ENCODE results near the gene POLRMT. TPM values are rescaled to one million over a fixed set of nuclear protein-coding genes. Genes with fewer than 3 reads are reported as not detected.

POLRMT gene
- polyA plus RNA-seq, 10 donors, result 27.3 to 38.4 (median 31.1) TPM

DNA sequence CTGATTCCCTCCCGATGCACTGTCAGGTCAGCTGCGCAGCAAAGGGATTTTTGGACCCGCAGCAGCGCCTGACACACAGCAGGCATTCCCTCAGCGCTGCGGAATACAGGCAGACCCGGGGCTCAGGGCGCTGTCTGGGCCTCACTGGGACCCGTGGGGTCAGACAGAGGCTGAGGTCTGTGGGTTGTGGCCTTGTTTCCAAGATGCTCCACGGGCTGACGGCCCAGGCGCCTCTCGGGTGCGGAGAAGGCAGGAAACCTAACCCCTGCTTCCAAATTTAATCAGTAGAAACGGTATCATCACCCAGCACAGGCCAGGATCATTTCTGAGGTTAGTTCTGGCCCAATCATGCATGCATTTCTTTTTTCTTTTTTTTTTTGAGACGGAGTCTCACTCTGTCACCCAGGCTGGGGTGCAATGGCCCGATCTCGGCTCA is 30.4 kb upstream of the POLRMT start:
- no peak for DNase-seq

GRCh38 chr19:662962-663681 is 29.8 kb upstream of the POLRMT start, which contains the start of gene RNF126:
Gene RNF126, minus strand, starts transcription at chr19:663214. Its CDS starts 93 bp downstream, at chr19:663121.
- DNase-seq, result peak; percentile 91 to 94 (median 92)

GRCh38 chr19:662207-662961 is 29.0 kb upstream of the POLRMT start:
- DNase-seq, result peak in 1 of 3 donors; percentile 62

DNA sequence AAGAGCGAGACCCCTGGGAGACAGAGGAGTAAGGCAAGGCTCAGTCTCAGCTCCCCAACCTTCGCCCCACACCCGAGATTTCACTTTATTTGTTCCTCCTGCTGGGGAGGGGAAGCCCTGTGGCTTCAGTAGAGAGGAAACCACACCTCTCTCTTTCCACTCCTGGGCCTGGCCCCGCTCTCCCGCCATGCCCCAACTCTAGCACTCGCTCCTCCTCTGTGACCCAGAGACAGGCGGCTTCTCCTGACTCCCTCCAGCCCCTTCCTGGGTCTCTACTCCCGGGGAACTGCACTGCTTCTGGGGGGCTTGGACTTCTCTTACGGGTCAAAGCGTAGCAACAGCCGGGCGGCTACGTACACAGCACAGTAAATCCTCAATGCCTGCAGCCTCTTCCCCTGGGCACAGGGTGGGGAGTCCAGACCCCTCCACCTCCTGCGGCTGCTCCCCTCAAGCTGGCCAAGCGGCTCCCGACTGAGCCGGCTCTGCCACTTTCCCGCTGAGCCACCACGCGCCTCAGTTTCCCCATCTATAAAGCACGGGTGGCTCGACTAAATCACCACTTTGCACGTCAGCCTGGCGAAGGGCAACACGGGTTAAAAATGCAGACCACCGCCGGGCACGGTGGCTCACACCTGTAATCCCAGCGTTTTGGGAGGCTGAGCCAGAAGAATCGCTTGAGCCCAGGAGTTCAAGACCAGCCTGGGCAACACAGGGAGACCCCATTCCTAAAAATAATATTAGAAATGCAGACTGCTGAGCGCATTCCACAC is 28.3 kb upstream of the POLRMT start:
- DNase-seq, result no peak

DNA sequence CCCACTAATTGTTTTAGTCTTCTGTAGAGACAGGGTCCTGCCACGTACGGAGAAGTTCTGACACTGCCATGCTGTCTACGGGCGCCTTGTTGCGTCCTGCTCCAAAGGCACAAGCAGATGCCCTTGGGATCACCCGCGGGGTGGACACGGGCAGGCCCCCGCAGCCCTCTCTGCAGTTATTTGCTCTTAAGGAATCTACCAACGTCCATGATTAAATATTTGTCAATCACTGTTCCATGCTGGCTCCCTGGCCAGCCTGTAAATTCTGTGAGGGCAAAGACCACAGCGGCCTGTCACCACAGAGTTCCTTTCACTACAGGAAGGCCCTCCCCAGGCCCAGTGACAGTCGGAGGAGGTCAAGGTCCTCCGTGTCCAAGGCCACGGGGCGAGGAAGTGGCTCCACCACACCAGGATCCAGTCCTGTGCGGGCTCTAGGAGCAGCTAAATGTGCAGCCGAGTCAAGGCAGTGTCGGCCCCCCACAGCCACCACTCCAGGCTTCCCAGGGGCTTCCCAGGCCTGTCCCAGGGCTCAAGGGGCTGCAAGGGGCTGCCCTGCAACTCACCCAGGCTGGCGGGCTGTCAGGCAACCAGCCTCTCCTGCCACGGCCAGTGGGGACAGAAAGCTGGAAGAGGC is 27.6 kb upstream of the POLRMT start:
- DNase-seq, result no peak

DNA sequence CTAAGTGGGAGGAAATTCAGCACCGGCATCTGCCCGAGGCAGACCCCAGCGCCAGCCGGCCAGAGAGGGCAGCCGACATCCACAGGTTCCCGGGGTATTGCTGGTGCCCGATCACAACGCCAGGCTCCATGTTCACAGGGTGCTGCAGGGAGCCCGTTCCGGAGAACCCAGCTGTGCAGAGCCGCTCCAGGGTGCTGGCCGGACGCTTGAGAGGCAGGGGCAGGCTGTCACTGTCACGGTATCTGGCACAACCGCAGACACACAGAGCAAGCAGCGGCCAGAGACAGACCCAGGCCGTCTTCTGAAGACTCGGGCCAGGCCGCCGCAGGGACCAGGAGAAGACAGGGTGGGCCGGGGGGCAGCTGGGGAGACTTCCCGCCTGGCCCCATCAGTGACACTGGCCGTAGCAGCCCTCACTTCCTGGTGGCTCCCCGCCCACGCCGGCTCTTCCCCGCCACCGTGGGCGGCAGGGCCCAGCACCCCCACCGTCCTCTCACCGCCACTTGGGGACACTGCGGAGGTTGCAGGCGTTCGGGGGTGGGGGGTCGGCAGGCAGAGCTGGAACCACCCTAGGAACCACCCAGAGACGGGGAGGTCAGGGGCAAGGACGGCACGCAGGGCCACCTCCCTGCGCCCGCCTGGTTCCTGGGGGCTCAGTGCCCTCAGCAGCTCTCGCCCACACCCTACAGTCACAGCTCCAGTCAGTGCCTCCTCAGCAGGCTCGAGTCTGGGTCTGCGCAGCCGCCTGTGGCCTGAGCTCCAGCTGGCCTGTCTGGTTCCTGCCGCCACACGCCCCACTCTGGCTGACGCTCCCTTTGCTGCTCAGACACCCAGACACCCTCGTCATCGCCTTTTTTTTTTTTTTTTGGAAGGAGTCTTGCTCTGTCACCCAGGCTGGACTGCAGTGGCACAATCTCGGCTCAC is 25.8 kb upstream of the POLRMT start:
- no peak for DNase-seq

GRCh38 chr19:658059-658839 is 24.9 kb upstream of the POLRMT start:
- DNase-seq, result no peak

DNA sequence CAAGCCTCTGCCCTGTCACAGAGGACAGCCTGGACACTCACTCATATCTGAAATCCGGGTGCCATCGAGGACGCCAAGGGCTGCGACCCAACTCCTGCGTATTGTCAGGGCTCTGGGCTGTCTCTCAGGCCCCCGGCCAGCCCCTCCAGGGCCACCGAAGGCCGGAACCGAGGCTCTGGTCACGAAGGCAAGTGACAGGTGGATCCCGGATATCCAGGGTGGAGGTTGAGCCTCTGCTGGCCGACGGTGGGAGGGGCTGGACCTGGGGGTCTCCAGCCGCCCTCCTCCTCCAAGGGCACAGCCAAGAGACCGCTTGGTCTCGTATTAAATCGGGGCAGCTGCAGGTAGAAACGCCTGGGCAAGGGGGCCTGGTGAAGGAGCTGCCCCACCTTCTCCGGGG is 24.3 kb upstream of the POLRMT start:
- DNase-seq, result no peak

DNA sequence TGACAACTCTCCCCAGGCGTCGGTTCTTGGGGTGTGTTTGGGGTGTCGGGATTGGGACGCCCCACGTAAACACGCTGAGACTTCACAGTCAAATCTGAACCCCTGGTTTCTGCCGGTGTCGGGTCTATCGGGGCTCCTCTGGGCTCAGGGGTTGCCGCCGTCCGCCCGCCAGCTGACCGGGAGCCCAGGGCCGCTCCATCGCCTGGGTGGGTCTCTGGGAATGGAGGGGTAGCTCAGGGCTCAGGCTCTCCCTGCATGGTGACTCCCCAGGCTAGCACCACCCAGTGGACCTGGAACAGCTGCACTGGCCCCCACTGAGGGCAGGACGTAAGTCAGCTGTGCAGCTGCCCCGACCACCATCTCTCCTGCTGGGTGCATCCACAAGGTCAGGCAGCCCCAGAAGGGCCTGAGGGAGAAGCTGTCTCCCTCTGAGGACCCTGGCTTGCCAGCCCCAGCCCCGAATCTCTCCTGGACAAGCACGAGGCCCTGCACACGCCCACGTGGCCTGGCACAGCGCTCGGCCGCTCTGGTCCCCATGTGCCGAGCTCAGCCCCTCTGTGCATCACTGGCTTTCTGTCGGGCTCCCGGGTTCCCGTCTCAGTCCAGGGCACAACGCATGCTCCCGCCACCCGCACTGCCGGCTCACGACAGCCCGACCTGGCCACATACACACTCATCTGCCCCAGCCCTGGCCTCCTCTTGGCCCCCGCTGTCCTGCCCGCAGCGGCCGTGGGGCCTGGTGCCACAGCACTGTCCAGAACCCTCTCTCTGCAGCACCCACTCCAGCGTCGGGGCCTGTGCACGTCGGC is 23.6 kb upstream of the POLRMT start:
- DNase-seq, result no peak

DNA sequence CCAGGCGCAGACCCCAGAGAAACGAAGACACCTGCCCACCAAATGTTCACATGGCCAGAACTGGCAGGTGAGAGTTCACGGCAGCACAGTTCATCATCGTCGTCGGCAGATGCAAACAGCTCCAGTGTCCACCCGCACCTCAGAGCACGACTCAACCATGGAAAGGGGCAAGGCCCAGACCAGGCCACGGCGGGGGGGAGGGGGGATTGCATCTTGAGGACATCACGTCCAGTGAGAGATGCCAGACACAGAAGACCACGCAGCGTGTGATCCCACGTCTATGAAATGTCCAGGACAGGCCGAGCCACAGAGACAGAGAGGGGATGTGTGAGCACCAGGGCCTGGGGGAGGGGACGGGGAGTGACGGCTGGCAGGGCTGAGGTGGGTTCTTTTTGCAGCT is 22.4 kb upstream of the POLRMT start:
- no peak for DNase-seq

GRCh38 chr19:653425-653824 is 20.1 kb upstream of the POLRMT start:
- DNase-seq, result no peak

DNA sequence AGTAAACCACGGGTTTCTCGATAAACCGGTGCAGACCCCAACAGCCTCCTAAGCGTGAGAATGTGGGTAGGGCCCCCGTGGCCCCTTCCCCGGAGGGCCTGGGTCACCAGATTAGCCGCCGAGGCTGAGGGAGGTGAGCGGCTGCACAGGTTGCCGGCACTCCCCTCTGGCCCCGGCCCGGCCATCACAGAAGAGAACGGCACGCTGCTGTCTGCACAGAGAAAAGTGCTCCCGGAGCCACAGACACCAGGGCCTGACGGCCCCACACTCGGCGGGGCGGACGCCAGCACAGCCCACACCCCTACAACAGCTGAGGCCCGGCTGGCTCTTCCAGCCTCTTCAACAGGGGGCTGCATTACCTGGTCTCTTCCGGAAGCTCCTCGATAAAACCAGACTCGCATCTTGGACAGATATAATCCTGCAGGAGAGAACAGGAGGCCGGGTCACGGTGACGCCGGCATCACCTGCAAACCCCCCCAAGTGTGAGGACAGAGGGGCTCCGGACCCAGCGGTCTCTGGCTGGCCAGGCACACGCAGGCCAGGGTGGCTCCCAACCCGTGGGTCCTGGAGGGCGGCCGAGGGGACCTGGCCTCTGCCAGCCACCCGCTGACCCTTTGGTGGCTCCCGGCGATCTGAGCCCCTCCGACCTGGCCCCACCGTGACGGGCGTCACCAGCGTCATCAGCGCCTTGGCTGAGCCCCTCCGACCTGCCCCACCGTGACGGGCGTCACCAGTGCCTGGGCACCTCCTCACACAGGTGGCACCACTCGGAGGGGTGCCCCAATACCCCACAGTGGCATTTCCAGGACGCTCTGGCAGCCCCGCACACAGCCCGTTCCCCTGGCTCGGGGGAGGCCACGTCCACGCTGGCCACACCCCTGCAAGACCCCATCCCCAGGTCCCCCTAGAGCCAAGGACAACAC is 19.4 kb upstream of the POLRMT start:
- DNase-seq, result no peak

- no peak for DNase-seq
Measured at GRCh38 chr19:651991-652390, 18.7 kb upstream of the POLRMT start.

- DNase-seq, result no peak
Measured at GRCh38 chr19:651114-651818, 17.9 kb upstream of the POLRMT start.

GRCh38 chr19:650121-650520 is 16.8 kb upstream of the POLRMT start:
- no peak for DNase-seq

DNA sequence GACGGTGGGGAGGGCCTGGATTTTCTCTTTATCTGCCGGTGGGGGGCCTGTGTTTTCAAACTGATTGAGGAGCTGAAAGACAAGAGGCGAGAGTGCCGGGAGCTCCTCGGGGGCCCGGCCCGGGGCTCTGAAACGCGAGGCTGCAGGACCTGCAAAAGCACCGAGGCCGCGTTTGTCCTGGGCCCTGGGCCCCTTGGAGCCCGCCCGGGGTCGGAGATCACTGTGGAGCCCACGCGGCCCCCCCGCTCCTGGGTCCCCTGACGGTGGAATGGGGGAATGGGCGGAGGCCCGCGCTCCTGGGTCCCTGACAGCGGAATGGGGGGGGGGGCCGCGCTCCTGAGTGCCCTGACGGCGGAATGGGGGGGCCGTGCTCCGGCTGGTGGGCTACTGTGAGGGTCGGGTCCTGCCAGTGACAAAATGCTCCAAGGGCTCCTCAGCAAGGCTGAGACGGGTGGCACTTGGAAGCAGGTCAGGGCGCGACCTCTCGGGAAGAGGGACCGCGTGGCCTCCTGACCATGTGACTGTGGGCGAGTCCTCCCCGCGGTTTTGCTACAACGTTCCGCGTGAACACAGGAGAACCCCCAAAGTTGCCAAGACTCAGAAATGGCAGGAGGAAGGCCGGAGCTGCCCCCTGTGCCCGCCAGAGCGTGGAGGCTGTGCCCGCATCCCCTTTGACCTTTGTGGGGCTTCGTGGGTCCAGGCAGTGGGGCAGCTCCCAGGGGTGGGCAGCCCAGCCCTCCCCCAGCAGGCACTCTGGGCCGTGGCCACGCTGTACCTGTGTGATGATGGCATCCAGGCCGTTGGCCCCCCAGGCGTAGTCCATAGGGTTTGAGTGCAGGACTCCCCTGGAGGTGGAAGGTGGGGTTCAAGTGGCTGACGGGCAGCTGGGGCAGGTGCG is 15.8 kb upstream of the POLRMT start:
- DNase-seq, result no peak
